HEK293T (cell line): Measurements from ENCODE around the gene USP3.

Source experiments
- ARNT ChIP-seq: fragments of 450-650 bp; IDR thresholded peaks from 2 replicates; pipeline ENCODE4 v1.6.1; 2017; ENCODE audit warnings: mild to moderate bottlenecking
- BHLHE40 ChIP-seq: fragments of 450-650 bp; IDR thresholded peaks from 2 replicates; pipeline ENCODE4 v1.6.1; 2016; ENCODE audit warnings: mild to moderate bottlenecking, moderate library complexity, borderline replicate concordance
- CTBP1 ChIP-seq: fragments of 450-650 bp; IDR thresholded peaks from 2 replicates; pipeline ENCODE4 v1.6.1; 2016; ENCODE audit warnings: borderline replicate concordance
- FOXA1 ChIP-seq: fragments of 450-650 bp; IDR thresholded peaks from 2 replicates; pipeline ENCODE4 v1.6.1; 2016; ENCODE audit warnings: mild to moderate bottlenecking
- FOXK2 ChIP-seq: fragments of 450-650 bp; IDR thresholded peaks from 2 replicates; pipeline ENCODE4 v1.6.1; 2016; ENCODE audit warnings: mild to moderate bottlenecking
- FOXM1 ChIP-seq: fragments of 450-650 bp; IDR thresholded peaks from 2 replicates; pipeline ENCODE4 v1.6.1; 2017; ENCODE audit warnings: mild to moderate bottlenecking, borderline replicate concordance
- NFRKB ChIP-seq: fragments of 450-650 bp; IDR thresholded peaks from 2 replicates; pipeline ENCODE4 v1.6.1; 2016; ENCODE audit warnings: mild to moderate bottlenecking, moderate library complexity
- SP1 ChIP-seq: fragments of 450-650 bp; IDR thresholded peaks from 2 replicates; pipeline ENCODE4 v1.6.1; 2017
- SUZ12 ChIP-seq: fragments of 450-650 bp; IDR thresholded peaks from 2 replicates; pipeline ENCODE4 v1.6.1; 2016; ENCODE audit warnings: mild to moderate bottlenecking
- TARDBP ChIP-seq: fragments of 450-650 bp; IDR thresholded peaks from 2 replicates; pipeline ENCODE4 v1.6.1; 2016

GRCh38 chr15:63612300-63612699, 107.9 kb downstream of the USP3 start:
- no peak for TF ChIP-seq ARNT
- no peak for TF ChIP-seq TARDBP
- TF ChIP-seq FOXA1 = no peak
- no peak for TF ChIP-seq SUZ12
- no peak for TF ChIP-seq NFRKB
- TF ChIP-seq FOXM1 = no peak
- TF ChIP-seq FOXK2 = no peak
- no peak for TF ChIP-seq CTBP1
- TF ChIP-seq SP1 = no peak
- TF ChIP-seq BHLHE40 = no peak
